NB4 (cell line): ENCODE results near the gene HOXB7.

Experiments
- POLR2A ChIP-seq: IDR thresholded peaks from 2 replicates; pipeline ENCODE4 v1.6.1; 2011; ENCODE audit warnings: mild to moderate bottlenecking; ENCODE audit not compliant: insufficient read length; ENCODE audit errors: extremely low read depth
- TF ChIP-seq, protein P1 (sequence below): IDR thresholded peaks from one replicate; pipeline ENCODE4 v1.5.1; 2012; ENCODE audit warnings: low read depth, low read length
- TF ChIP-seq, protein P2 (sequence below): IDR thresholded peaks from 2 replicates; pipeline ENCODE4 v1.6.1; 2011; ENCODE audit warnings: low read depth, low read length

DNA sequence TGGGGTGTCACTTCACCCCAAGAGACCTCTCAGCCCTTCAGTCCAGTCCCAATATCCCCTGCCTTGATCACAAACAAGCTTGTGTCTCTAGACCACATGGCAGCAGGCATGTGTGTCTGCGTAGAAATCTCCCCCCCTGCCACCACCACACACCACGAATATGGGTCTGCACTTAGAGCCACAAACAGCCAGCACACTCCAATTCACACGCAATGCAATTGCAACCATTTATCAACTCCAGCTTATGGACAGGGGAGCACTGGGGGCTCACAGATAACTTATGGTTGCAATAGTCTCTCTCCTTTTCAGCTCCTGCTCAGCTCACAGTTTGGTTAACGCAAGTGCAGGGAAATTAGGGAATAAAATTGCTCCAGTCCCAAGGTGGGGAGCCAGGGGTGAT is 12.8 kb upstream of the HOXB7 start:
- TF ChIP-seq, protein P1, sequence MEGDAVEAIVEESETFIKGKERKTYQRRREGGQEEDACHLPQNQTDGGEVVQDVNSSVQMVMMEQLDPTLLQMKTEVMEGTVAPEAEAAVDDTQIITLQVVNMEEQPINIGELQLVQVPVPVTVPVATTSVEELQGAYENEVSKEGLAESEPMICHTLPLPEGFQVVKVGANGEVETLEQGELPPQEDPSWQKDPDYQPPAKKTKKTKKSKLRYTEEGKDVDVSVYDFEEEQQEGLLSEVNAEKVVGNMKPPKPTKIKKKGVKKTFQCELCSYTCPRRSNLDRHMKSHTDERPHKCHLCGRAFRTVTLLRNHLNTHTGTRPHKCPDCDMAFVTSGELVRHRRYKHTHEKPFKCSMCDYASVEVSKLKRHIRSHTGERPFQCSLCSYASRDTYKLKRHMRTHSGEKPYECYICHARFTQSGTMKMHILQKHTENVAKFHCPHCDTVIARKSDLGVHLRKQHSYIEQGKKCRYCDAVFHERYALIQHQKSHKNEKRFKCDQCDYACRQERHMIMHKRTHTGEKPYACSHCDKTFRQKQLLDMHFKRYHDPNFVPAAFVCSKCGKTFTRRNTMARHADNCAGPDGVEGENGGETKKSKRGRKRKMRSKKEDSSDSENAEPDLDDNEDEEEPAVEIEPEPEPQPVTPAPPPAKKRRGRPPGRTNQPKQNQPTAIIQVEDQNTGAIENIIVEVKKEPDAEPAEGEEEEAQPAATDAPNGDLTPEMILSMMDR, result no peak
- TF ChIP-seq, protein P2, sequence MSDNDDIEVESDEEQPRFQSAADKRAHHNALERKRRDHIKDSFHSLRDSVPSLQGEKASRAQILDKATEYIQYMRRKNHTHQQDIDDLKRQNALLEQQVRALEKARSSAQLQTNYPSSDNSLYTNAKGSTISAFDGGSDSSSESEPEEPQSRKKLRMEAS, result no peak
- TF ChIP-seq POLR2A, result no peak
